RPMI8226 (cell line): ENCODE data around the gene MRTFA.
"Not testable (repeated sequence)": the region's sequence is repeated elsewhere in the genome, so short reads cannot be mapped to it uniquely, and the experiment has no call there.

Experiments
- DNase-seq: peaks from one replicate; pipeline ENCODE4 v3.0.0-alpha.2; 2015

The MRTFA gene

GRCh38 chr22:40656651-40657050, 20.1 kb upstream of the MRTFA start:
- not testable (repeated sequence) for DNase-seq

GRCh38 chr22:40655941-40656340, 19.4 kb upstream of the MRTFA start:
- not testable (repeated sequence) for DNase-seq

DNA sequence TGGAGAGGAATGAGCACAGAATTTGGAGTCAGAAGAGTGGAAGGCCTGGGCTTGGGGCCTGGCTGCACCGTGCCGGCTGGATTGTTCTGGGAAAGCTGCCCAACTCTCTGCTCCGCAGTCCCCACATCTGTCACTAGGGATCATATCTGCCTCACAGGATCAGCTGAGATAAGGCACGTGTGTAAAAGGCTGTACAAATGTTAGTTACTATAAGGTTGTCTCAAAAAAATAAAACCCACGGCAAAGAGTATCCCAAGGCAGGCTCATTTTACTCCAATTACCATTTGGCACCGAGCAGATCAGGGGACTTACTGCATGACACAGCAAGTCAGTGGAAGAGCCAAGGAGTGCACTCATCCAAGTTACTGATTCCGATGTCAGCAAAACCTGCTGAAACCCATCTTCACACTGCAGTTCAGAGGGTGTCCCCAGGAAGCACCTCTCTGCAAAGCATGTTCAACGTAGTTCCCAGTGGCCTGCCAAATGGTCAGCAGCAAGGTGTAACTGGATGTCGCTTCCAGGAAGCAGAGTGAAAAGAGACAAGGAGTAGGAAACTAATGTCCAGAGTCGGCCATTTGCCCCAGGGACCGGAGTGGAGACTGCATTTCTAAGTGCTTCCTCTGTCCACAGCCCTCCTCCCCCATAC, 18.1 kb upstream of the MRTFA start:
- no peak for DNase-seq

DNA sequence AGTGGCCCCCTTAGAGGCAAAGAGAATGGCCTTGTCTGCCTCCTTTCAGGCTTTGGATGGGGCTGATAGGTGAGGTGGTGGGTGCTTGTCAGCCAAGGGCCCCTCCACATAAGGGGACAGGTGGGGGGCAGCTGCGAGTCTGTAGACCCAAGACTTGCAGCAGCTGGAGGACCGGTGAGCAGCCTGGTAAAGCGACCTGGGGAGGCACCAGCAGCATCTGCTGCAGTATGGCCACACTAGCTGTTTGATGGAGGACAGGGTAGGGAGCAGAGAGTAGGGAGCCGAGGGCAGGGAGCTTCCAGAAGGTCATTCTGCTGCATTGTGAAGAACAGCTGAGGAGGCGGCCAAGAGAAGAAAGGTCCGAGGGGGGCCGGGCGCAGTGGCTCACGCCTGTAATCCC, 16.8 kb upstream of the MRTFA start:
- no peak for DNase-seq

DNA sequence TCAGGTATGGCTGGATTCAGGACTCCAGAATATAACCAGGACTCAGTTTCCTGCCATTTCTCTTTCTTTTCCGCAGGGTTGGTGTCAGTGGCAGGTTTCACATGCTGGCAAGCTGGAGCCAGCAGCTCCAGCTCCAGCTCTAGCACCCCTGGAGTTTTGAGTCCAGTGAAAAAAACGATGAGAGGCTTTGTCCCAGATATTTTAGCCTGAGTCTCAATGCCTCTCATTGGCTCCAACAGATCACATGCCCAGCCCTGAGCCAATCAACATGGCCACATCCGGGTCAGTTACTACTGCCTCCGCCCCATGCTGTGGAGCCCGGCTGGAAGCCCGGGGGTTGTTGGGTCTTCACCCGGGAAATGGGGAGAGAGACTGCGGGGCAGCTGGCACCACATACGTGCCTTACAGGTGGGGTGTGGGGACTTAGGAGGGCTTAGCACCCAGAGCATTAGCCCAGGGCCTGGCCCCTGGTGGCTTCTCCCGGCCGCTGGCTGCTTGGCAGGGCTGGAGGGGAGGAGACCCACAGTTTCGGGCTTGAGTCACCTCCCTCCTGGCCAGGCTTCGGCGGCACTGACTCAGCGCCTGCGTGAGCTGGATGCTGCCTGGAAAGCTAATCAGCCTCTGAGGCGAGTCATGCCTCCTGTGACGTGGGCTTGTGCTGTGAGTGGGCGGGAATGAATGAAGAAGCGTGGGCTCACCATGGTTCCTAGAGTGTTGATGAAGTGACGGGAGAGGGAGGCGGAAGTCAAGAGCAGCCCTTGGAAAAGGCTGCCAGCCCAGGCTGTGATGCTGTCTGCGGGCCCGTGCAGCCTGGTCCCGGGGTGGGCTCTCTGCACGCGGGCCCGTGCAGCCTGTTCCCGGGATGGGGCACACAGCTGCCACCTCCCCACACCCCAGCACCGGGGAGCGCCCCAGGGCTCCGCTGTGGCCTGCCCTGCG, 15.3 kb upstream of the MRTFA start:
- peak; percentile 93 for DNase-seq

- DNase-seq = no peak
Measured at GRCh38 chr22:40651057-40651456, 14.5 kb upstream of the MRTFA start.

GRCh38 chr22:40648386-40648785, 11.9 kb upstream of the MRTFA start:
- DNase-seq = no peak

GRCh38 chr22:40645579-40646197, 9.2 kb upstream of the MRTFA start:
- DNase-seq = no peak

DNA sequence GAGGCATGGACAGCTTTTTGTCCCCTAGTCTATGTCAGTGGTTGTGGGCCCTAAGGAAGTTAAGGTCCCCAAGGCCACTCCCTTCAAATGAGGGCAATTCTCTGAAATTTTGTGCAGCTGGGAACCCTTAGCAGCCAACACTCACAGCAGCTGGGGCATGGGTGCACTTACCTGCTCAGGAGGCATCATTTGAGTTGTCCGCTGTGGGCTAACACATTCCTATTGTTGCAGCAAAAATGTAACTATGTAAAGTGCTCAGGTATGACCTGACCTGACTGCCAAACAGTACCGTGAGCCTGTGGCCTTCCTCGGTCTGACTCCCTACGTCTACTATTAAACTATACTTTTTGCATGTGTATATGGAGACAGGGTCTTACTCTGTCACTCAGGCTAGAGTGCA, 5.8 kb upstream of the MRTFA start:
- no peak for DNase-seq

DNA sequence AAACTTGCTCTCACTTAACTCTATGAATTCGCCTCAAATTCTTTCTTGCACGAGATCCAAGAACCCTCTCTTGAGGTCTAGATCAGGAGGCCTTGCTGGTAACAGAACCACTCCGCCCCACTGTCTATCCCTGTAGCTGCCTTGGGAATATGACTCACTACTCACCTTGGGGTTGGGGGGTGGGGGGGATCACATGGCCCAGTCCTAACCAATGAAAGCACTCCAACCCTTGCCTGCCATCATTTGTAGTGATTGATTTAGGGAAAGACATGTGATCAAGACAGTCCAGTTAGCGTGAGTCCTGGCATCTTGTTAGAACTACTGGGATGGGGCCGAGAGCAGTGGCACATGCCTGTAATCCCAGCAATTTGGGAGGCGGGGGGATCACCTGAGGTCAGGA, 4.8 kb upstream of the MRTFA start:
- DNase-seq = no peak

- no peak for DNase-seq
Measured at GRCh38 chr22:40638261-40638660, 1.7 kb upstream of the MRTFA start.

GRCh38 chr22:40637183-40638150, 948 bp upstream of the MRTFA start:
- peak; percentile 44 for DNase-seq

GRCh38 chr22:40635940-40636379, 559 bp downstream of the MRTFA start:
- peak; percentile 56 for DNase-seq

DNA sequence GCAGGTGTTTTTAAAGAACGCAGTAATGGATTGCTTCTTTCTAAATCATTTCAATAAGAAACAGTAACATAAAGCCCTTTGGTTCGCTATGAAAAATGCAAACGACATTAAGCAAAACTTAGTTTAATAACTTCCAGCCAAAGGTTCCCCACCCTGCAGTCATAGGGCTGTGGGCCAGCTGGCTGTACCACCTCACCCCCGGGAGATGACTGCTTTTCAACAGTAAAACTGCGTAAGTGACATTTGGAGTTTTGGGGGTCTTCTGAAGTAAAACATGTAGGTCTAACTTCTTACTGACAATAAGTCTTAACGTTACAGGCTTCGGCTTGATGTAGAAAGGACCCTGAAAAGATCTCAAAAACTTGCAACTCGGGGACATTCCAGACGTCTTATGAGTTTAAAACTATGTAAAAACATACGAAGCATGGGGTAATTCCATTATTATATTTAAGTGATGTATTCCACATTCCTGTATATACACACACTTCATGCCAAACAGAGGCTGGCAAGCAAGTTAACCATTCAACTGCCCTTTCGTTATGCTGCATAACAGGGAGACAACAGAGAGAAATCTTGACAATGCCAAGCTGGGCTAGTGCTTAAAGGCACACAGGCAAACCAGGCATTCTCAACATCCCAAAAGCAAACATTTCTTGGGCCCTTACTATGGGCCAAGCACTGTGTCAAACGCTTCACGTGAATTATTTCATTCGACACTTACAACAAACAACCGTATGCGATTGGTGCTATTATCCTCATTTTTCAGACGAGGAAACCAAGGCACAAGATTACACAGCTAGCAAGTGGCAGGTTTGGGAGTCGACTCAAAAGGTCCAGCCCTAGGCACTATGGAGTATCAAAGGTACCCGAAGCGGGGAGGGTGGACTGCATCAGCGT, 1.2 kb downstream of the MRTFA start:
- DNase-seq = no peak

GRCh38 chr22:40634119-40634903, 2.2 kb downstream of the MRTFA start:
- no peak for DNase-seq

GRCh38 chr22:40633036-40633435, 3.5 kb downstream of the MRTFA start:
- no peak for DNase-seq

- no peak for DNase-seq
Measured at GRCh38 chr22:40631925-40632324, 4.6 kb downstream of the MRTFA start.

- DNase-seq = no peak
Measured at GRCh38 chr22:40628354-40629042, 8.0 kb downstream of the MRTFA start.

DNA sequence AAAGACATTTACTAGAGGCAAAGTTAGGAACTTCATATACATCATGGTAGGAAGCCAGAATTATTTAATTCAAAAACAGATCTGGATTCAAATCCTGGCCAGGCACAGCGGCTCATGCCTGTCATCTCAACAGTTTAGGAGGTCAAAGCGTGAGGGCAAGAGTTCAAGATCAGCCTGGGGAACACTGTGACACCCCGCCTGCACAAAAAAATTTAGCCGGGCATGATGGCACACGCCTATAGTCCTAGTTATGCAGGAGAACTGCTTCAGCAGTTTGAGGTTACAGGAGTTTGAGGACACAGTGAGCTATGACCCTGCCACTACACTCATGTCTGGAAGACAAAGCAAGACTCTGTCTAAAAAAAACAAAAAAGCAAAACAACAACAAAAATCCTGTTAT, 8.9 kb downstream of the MRTFA start:
- no peak for DNase-seq

- DNase-seq = no peak
Measured at GRCh38 chr22:40626851-40627250, 9.7 kb downstream of the MRTFA start.
